ENCODE results near the gene KCNG2.

KCNG2 gene

DNA sequence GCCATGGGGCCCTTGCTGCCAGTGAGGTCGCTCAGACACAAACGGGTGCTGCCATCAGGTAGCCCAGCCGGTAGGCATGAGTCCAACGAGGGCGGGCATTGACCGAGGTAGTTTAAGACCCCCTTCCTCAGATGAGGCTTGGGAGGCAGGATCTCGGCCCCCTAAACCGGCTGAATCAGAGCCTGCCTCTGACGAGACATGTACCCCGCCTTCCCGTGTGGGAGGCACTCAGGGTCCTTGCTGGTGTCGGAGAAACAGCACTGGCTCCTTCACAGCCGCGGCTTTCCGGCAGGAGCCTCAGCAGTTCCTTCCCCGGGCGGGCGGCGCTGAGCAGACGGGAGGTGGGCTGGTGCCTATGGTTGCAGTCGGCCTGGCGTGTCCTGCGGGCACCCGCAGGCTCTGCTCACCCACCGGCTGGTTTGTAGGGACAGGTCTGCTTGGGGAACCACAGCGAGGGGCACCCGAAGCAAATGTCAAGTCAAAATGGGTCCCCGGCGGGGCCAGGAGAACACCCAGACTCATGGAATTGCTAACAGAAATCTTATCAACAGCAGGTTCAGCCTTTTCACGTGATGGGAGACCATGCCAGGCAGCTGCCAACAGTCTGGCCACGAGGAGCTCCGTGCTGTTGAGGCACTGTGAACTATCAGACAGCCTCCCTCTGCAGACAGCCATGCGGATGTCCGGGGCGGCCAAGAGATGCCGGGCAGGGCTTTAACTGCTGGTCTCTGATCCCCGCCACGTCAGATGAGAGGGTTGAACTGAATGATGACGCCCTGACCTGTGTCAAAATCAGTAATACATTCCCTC is 2.8 kb downstream of the KCNG2 start:
- no peak for DNase-seq

- DNase-seq = no peak
These were observed 3.5 kb downstream of the KCNG2 start for GRCh38 chr18:79801217-79801616.

GRCh38 chr18:79801641-79802040 is 3.9 kb downstream of the KCNG2 start:
- DNase-seq = no peak

GRCh38 chr18:79802298-79802697 is 4.6 kb downstream of the KCNG2 start:
- no peak for DNase-seq

DNA sequence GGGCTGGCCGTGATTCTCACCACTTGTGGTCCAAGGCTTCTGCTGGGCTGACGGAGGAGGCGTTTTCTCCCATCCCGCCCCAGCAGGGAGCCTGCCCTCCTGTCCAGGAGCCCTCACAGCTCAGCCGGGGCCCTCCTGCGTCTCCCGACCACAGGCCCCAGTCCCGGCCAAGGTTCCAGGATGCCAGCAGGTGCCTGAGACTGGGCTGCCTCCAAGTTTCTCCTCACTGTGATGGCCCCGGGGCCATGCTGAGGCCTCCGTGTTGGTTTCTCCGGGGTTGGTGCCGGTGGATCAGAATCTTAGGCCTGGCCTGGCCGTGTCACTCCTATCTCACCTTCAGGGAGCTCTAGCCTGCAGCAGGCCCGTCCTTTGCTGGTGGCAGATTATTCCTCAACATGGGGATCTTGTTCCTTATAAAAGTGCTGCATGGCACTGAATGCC is 5.9 kb downstream of the KCNG2 start:
- DNase-seq = no peak

- no peak for DNase-seq
These were observed 6.5 kb downstream of the KCNG2 start for GRCh38 chr18:79804130-79804787.

GRCh38 chr18:79805211-79805887 is 7.6 kb downstream of the KCNG2 start:
- DNase-seq = no peak

- DNase-seq = no peak
These were observed 8.3 kb downstream of the KCNG2 start for GRCh38 chr18:79805926-79806487.

DNA sequence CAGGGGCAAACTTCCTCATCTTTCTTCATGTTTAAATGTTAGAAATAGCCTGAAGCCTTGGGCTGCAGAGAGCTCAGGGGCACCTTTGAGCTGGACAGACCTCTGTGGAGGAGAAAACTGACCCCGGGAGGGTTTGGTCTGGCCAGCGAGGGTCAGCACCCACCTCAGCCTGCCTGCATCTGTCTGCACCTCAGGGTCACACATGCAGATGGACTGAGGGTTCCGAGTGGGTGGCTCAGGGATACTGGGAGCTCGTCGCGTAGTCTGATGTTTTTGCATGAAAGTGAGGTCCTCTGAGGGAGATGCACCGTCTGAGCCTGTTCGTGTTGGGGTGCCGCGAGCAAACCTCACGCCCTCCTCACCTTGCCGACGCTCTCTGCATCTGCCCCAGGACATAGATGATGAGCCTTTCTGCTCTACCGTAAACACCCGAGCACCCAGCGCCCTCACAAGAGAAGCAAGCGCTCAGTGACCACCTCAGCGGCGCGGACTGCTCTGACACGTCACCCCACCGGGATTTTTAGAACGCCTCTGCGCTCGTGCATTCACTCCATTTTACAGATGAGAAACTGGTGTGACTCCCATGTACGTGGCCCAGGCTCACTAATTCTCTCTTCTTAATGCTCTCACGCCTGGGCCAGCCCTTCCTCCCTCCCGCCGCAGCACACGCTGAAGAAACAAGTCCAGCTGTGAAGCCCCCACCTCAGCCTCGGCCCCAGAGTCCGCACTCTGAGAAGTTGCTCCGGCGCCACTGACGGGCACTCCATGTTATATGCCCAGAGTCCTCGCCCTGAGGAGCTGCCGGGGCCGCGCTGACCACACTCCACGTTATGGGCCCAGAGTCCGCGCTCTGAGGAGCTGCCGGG is 9.5 kb downstream of the KCNG2 start:
- no peak for DNase-seq

- DNase-seq = no peak
These were observed 11.9 kb downstream of the KCNG2 start for GRCh38 chr18:79809482-79810192.

GRCh38 chr18:79812052-79812451 is 14.3 kb downstream of the KCNG2 start:
- no peak for DNase-seq

- DNase-seq = no peak
These were observed 16.6 kb downstream of the KCNG2 start for GRCh38 chr18:79814373-79814772.

- no peak for DNase-seq
These were observed 17.9 kb downstream of the KCNG2 start for GRCh38 chr18:79815657-79816056.

- DNase-seq = no peak
These were observed 18.4 kb downstream of the KCNG2 start for GRCh38 chr18:79816092-79816491.

DNA sequence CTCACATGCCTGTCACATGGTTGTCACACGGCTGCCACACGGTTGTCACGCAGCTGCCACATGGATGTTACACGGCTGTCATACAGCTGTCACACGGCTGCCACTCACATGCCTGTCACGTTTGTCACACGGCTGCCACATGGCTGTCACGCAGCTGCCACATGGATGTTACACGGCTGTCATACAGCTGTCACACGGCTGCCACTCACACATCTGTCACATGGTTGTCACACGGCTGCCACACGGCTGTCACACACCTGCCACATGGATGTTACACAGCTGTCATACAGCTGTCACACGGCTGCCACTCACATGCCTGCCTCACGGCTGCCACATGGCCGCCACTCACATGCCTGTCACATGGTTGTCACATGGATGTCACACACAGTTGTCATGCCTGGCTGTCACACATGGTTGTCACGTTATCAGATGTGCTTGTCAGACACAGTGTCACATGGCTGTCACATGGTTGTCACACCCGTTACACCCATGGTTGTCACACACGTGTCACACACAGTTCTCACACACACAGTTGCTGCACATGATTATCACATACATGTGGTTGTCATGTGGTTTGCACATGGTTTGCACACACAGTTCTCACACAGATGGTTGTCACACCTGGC is 19.4 kb downstream of the KCNG2 start:
- DNase-seq = no peak

DNA sequence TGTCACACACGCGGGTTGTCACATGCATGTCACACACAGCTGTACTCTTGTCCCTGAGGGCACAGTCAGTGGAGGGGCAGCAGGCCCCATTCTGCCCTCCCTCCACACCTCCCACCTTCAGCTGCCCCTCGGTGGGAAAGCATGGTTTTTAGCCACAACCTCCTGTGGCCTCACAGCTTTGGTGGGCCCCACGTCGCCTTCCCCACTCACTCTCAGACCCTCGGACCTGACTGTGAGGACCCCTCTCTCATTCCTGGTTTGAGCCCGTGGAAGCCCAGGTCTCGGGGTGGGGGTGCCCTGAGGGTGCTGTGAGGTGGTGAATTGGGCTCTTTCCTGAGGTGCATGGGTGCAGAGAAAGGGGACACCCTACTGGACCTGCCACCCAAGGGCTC is 19.9 kb downstream of the KCNG2 start:
- DNase-seq = no peak

DNA sequence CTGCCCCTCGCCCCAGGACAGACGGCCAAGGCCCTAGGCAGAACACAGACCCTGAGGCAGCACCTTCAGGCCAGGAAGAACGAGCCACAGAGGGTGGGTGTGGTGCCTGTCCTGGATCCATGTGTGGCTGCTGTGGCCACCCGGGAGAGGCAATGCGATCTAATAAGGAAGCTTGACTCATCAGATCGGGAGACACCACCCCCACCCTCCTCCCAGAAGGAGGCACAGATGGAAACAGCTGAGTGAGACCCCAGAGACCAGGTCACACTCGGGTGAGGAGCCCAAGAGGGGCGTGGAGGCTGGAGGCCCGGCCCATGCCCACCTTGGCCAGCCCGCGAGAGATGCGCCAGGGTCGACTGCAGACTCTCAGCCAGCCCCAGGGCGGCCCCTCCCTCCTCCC is 20.3 kb downstream of the KCNG2 start:
- DNase-seq = no peak

GRCh38 chr18:79818631-79819030 is 20.9 kb downstream of the KCNG2 start:
- DNase-seq = no peak

- no peak for DNase-seq
These were observed 21.6 kb downstream of the KCNG2 start for GRCh38 chr18:79819064-79819967.

GRCh38 chr18:79819968-79820351 is 22.2 kb downstream of the KCNG2 start:
- DNase-seq = no peak
